HepG2 (cell line): ENCODE results near the gene DOCK2. TPM values are rescaled to one million over a fixed set of nuclear protein-coding genes. Genes with fewer than 3 reads are reported as not detected.

Experiments
- ATAC-seq: fragments of 200-7000 bp; cut with Tn5 transposase; 3 replicates; pipeline ENCODE4 v1.9.1; 2020; ENCODE audit warnings: mild to moderate bottlenecking, moderate library complexity
- BruUV-seq: library from RNA; stranded (reverse); fragments of 400-500 nt; replicated peaks from 2 replicates; lab custom pipeline; 2021; lab: Mats Ljungman, UMichigan
- CTCF ChIA-PET: fragments of 300-600 bp; formaldehyde crosslinking; extraction: SDS; loops from one replicate; lab custom pipeline; 2021; ENCODE audit warnings: low total read pairs, inconsistent platforms, low intra/inter-chr PET ratio; lab: Yijun Ruan, JAX
- POLR2A ChIA-PET: fragments of 350-600 bp; sonication (Branson Sonifier 250); formaldehyde crosslinking; loops from one replicate; lab custom pipeline; 2020; ENCODE audit warnings: antibody characterized with exemption, inconsistent platforms; lab: Yijun Ruan, JAX
- DNase-seq: peaks from one replicate; pipeline ENCODE4 v3.0.0-alpha.2; 2015; ENCODE audit warnings: low spot score
- FAIRE-seq: peaks from 3 replicates; lab custom pipeline; 2011; peaks lifted over from hg19 to GRCh38; lab: Jason Lieb, UNC
- H2AFZ ChIP-seq: one replicate; pipeline ENCODE4 v1.6.1; 2011; ENCODE audit warnings: low read length, inconsistent platforms
- H3K27ac ChIP-seq: fragments of 300-600 bp; 3 replicates; pipeline ENCODE4 v1.8.0; 2011; ENCODE audit warnings: mixed run types, mild to moderate bottlenecking, mixed read lengths, low read length, inconsistent platforms; ENCODE audit not compliant: insufficient read depth; ENCODE audit errors: extremely low read length
- H3K27me3 ChIP-seq, 2 experiments: fragments of 200-600 bp in 1 of 2; 2 replicates in 1 of 2; 3 replicates in 1 of 2; pipeline versions ENCODE4 v1.6.0 to v1.8.0; 2011; ENCODE audit warnings: low read length in 2 of 2, mild to moderate bottlenecking in 2 of 2, moderate library complexity in 2 of 2, inconsistent platforms in 1 of 2; ENCODE audit not compliant: insufficient read depth in 2 of 2, control insufficient read depth in 1 of 2
- H3K36me3 ChIP-seq, 2 experiments: fragments of 200-600 bp in 1 of 2; replicated peaks in 1 of 2; 2 replicates in 1 of 2; 3 replicates in 1 of 2; pipeline versions ENCODE4 v1.5.1 to v1.8.0; 2011; ENCODE audit warnings: low read length in 2 of 2, inconsistent platforms in 1 of 2; ENCODE audit not compliant: insufficient read depth in 2 of 2, control insufficient read depth in 1 of 2
- H3K4me1 ChIP-seq: 2 replicates; pipeline ENCODE4 v1.5.1; 2012; ENCODE audit warnings: low read length, inconsistent platforms; ENCODE audit not compliant: insufficient read depth
- H3K4me2 ChIP-seq: 2 replicates; pipeline ENCODE4 v1.6.0; 2011; ENCODE audit warnings: low read depth, low read length, inconsistent platforms
- H3K4me3 ChIP-seq, 3 experiments: fragments of 200-600 bp in 1 of 3; sonication (generic), shearing (Covaris generic) in 1 of 3; replicated peaks in 1 of 3; 2 replicates each; pipeline ENCODE4 v1.5.1; 2011 to 2016; ENCODE audit warnings: low read length in 3 of 3, inconsistent platforms in 2 of 3, low read depth in 2 of 3, mild to moderate bottlenecking in 2 of 3, control low read depth in 1 of 3, mixed read lengths in 1 of 3; ENCODE audit not compliant: insufficient read depth in 1 of 3
- H3K79me2 ChIP-seq: one replicate; pipeline ENCODE4 v1.6.1; 2011; ENCODE audit warnings: low read length, inconsistent platforms; ENCODE audit not compliant: insufficient read depth
- H3K9ac ChIP-seq: 2 replicates; pipeline ENCODE4 v1.6.0; 2011; ENCODE audit warnings: mild to moderate bottlenecking, low read depth, low read length, inconsistent platforms; ENCODE audit not compliant: insufficient read depth
- H3K9me3 ChIP-seq: 2 replicates; pipeline ENCODE4 v1.5.1; 2012; ENCODE audit warnings: mild to moderate bottlenecking, low read length
- H4K20me1 ChIP-seq: 2 replicates; pipeline ENCODE4 v1.6.0; 2011; ENCODE audit warnings: inconsistent platforms, mild to moderate bottlenecking, low read length, moderate library complexity; ENCODE audit not compliant: insufficient read depth
- KDM5A ChIP-seq: fragments of 200-600 bp; sonication (generic); IDR thresholded peaks from 2 replicates; pipeline ENCODE4 v1.7.0; 2018; ENCODE audit warnings: antibody characterized with exemption, mild to moderate bottlenecking, low read length, borderline replicate concordance
- MYNN ChIP-seq: sonication (generic); formaldehyde crosslinking; IDR thresholded peaks from 2 replicates; pipeline ENCODE4 v1.4.0; 2020; ENCODE audit warnings: mild to moderate bottlenecking, low read depth, missing genetic modification reagents
- TSC22D2 ChIP-seq: sonication (generic); formaldehyde crosslinking; IDR thresholded peaks from 2 replicates; pipeline ENCODE4 v1.5.1; 2020; ENCODE audit warnings: missing genetic modification reagents, mild to moderate bottlenecking, borderline replicate concordance
- ZNF10 ChIP-seq: sonication (generic); formaldehyde crosslinking; IDR thresholded peaks from 2 replicates; pipeline ENCODE4 v1.4.0; 2020; ENCODE audit warnings: mild to moderate bottlenecking, low read depth, missing genetic modification reagents, borderline replicate concordance
- ZNF101 ChIP-seq: sonication (generic); formaldehyde crosslinking; IDR thresholded peaks from 2 replicates; pipeline ENCODE4 v1.4.0; 2020; ENCODE audit warnings: mild to moderate bottlenecking, low read depth, missing genetic modification reagents, borderline replicate concordance
- ZNF484 ChIP-seq: sonication (generic); formaldehyde crosslinking; IDR thresholded peaks from 2 replicates; pipeline ENCODE4 v1.5.1; 2020; ENCODE audit warnings: mild to moderate bottlenecking, low read depth, missing genetic modification reagents, borderline replicate concordance
- ZSCAN12 ChIP-seq: sonication (generic); formaldehyde crosslinking; IDR thresholded peaks from 2 replicates; pipeline ENCODE4 v1.9.0; 2021; ENCODE audit warnings: mild to moderate bottlenecking, missing genetic modification reagents
- ZSCAN31 ChIP-seq: sonication (generic); formaldehyde crosslinking; IDR thresholded peaks from 2 replicates; pipeline ENCODE4 v1.5.0; 2020; ENCODE audit warnings: low read depth, mild to moderate bottlenecking, missing genetic modification reagents
- WGBS: methylation state at CpG from one replicate; pipeline ENCODE4 v1.1.6; 2017; ENCODE audit warnings: low lambda C conversion rate; 5-methylcytosine and 5-hydroxymethylcytosine counted together
- in situ Hi-C: cut with HindIII; loops from 2 replicates; pipeline ENCODE4 v1.10.0; 2017; ENCODE audit warnings: low pct_unique_long_range_greater_than_20kb; ENCODE audit not compliant: extremely low pct_ligation_motif_present
- intact Hi-C: fragments of 100-400 bp; cut with micrococcal nuclease; formaldehyde crosslinking; loops from one replicate; pipeline ENCODE4 v1.10.0; 2022; ENCODE audit not compliant: unreplicated experiment
- polyA plus RNA-seq, 8 experiments: library from polyadenylated mRNA; depleted of rRNA in 3 of 8; stranded (reverse) in 7 of 8; unstranded in 1 of 8; fragments of >200 nt; fragmentation: Illumina TruSeq in 4 of 8; extraction: Trizol in 4 of 8; gene quantifications; 2 replicates each; pipeline versions ENCODE4 v1.2.1 to v1.2.3, GENCODE V29; 2011 to 2016; ENCODE audit warnings: low read depth in 4 of 8, missing spikeins in 1 of 8, mixed read lengths in 1 of 8; ENCODE audit not compliant: insufficient read depth in 1 of 8
- total RNA-seq, 5 experiments: library from RNA; depleted of rRNA; stranded (reverse); fragments of >200 nt; fragmentation: Illumina TruSeq; extraction: Trizol; gene quantifications; 2 replicates each; pipeline ENCODE4 v1.2.3, GENCODE V29; 2016; ENCODE audit warnings: low read depth in 1 of 5
- TF ChIP-seq, protein P1 (sequence below): sonication (generic); formaldehyde crosslinking; IDR thresholded peaks from 2 replicates; pipeline ENCODE4 v1.5.1; 2020; ENCODE audit warnings: missing genetic modification reagents, mild to moderate bottlenecking, borderline replicate concordance
- TF ChIP-seq, protein P2 (sequence below): sonication (generic); formaldehyde crosslinking; IDR thresholded peaks from 2 replicates; pipeline ENCODE4 v1.9.0; 2021; ENCODE audit warnings: missing genetic modification reagents, borderline replicate concordance
- TF ChIP-seq, protein P3 (sequence below): sonication (generic); formaldehyde crosslinking; IDR thresholded peaks from 2 replicates; pipeline ENCODE4 v1.5.0; 2020; ENCODE audit warnings: mild to moderate bottlenecking, missing genetic modification reagents, borderline replicate concordance

DOCK2 gene
- total and polyA plus RNA-seq, 2 of the 13 experiments (the other 11 are each of a cell fraction or from before 2014, with no cell fraction given) = not detected

DNA sequence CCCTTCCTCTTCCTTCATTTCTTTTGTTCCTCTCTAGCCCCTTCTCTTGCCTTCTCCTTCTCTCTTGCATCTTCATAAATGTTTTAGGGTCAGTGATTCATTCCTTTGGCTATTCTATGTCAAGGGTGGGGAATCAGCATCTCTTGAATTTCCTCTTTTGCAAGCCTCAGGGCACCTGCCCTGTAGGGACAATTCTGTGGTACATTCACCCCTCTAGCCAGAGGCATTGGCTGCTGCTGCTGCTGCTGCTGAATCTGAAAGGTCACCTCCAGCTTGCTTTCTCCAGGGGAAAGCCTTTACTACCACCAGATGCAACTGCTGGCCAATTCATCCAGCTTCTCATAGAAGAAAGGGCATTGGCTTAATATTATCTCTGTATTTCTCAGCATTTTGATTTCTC lies 255.9 kb downstream of the DOCK2 start (continued):
- TF ChIP-seq, protein P1, sequence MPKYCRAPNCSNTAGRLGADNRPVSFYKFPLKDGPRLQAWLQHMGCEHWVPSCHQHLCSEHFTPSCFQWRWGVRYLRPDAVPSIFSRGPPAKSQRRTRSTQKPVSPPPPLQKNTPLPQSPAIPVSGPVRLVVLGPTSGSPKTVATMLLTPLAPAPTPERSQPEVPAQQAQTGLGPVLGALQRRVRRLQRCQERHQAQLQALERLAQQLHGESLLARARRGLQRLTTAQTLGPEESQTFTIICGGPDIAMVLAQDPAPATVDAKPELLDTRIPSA (CRISPR knock-in tag) = no peak
- TF ChIP-seq TSC22D2 = no peak
- TF ChIP-seq ZSCAN12 (CRISPR knock-in tag) = no peak
- TF ChIP-seq, protein P2, sequence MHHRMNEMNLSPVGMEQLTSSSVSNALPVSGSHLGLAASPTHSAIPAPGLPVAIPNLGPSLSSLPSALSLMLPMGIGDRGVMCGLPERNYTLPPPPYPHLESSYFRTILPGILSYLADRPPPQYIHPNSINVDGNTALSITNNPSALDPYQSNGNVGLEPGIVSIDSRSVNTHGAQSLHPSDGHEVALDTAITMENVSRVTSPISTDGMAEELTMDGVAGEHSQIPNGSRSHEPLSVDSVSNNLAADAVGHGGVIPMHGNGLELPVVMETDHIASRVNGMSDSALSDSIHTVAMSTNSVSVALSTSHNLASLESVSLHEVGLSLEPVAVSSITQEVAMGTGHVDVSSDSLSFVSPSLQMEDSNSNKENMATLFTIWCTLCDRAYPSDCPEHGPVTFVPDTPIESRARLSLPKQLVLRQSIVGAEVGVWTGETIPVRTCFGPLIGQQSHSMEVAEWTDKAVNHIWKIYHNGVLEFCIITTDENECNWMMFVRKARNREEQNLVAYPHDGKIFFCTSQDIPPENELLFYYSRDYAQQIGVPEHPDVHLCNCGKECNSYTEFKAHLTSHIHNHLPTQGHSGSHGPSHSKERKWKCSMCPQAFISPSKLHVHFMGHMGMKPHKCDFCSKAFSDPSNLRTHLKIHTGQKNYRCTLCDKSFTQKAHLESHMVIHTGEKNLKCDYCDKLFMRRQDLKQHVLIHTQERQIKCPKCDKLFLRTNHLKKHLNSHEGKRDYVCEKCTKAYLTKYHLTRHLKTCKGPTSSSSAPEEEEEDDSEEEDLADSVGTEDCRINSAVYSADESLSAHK = no peak
- TF ChIP-seq, all 625 proteins: peak for 0

DNA sequence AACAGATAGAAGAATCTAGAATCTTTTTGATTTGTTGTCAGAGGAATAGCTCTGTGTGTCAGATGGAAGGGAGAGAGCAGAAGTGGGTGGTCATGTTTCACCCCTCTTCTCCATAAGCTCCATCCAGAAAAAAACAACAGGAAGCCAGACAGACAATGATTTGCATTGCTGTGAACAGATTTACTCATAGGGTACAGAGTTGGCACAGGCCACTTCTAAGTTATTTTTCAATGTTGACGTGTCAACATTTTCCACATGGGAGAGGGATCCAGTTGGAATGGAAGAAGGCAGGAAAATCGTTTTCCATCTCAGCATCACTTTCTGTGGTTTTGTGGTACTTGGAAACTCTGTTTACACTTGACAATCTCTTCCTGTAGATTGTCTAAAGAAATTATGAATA lies 256.5 kb downstream of the DOCK2 start:
- intact Hi-C loops = no loop called here
- Histone ChIP-seq H3K27ac (no peak overlapping the region), H3K79me2 (no peaks in the 10 kb centered on the region), H3K36me3 (no peaks in the 10 kb centered on the region), H3K9ac (no peak overlapping the region), H3K4me1 (no peaks in the 10 kb centered on the region), H2AFZ (no peak overlapping the region)
- POLR2A ChIA-PET = no interaction called here
- 3% methylated on average over 2 of the region's 2 CpGs for WGBS
- no TSS peak for BruUV-seq
- no peak for ATAC-seq
- TF ChIP-seq, protein P3, sequence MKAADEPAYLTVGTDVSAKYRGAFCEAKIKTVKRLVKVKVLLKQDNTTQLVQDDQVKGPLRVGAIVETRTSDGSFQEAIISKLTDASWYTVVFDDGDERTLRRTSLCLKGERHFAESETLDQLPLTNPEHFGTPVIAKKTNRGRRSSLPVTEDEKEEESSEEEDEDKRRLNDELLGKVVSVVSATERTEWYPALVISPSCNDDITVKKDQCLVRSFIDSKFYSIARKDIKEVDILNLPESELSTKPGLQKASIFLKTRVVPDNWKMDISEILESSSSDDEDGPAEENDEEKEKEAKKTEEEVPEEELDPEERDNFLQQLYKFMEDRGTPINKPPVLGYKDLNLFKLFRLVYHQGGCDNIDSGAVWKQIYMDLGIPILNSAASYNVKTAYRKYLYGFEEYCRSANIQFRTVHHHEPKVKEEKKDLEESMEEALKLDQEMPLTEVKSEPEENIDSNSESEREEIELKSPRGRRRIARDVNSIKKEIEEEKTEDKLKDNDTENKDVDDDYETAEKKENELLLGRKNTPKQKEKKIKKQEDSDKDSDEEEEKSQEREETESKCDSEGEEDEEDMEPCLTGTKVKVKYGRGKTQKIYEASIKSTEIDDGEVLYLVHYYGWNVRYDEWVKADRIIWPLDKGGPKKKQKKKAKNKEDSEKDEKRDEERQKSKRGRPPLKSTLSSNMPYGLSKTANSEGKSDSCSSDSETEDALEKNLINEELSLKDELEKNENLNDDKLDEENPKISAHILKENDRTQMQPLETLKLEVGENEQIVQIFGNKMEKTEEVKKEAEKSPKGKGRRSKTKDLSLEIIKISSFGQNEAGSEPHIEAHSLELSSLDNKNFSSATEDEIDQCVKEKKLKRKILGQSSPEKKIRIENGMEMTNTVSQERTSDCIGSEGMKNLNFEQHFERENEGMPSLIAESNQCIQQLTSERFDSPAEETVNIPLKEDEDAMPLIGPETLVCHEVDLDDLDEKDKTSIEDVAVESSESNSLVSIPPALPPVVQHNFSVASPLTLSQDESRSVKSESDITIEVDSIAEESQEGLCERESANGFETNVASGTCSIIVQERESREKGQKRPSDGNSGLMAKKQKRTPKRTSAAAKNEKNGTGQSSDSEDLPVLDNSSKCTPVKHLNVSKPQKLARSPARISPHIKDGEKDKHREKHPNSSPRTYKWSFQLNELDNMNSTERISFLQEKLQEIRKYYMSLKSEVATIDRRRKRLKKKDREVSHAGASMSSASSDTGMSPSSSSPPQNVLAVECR (CRISPR knock-in tag) = no peak
- TF ChIP-seq ZNF10 (CRISPR knock-in tag) = no peak
- TF ChIP-seq KDM5A = no peak
- no peak for TF ChIP-seq ZNF101 (CRISPR knock-in tag)
- no peak for TF ChIP-seq MYNN (CRISPR knock-in tag)
- TF ChIP-seq ZNF484 = no peak
- no peak for TF ChIP-seq ZSCAN31
- TF ChIP-seq, all 625 proteins: peak for 0
- in situ Hi-C loops = no loop called here
- FAIRE-seq (no peak), DNase-seq (no peak)
- Histone ChIP-seq H4K20me1 (no peaks in the 10 kb centered on the region), H3K9me3 (no peaks in the 10 kb centered on the region), H3K27me3 (no peaks in the 10 kb centered on the region; a peak in 1 of 5 replicates), H3K4me2 (no peak overlapping the region), H3K4me3 (no peak overlapping the region)
- CTCF ChIA-PET = no interaction called here
